ENCODE measurements around the gene HMCN2.

Gene HMCN2

GRCh38 chr9:130305381-130305780, 39.8 kb downstream of the HMCN2 start:
- in situ Hi-C loops (cut with MboI; ENCODE audit: low sequenced_read_pairs): no loop called here

- in situ Hi-C loops (cut with MboI; ENCODE audit: low sequenced_read_pairs): no loop called here
These were observed 41.5 kb downstream of the HMCN2 start for GRCh38 chr9:130306823-130307666.

- in situ Hi-C loops (cut with MboI; ENCODE audit: low sequenced_read_pairs): no loop called here
These were observed 42.0 kb downstream of the HMCN2 start for GRCh38 chr9:130307667-130307943.

- in situ Hi-C loops (cut with MboI; ENCODE audit: low sequenced_read_pairs): no loop called here
These were observed 42.6 kb downstream of the HMCN2 start for GRCh38 chr9:130308081-130308571.

DNA sequence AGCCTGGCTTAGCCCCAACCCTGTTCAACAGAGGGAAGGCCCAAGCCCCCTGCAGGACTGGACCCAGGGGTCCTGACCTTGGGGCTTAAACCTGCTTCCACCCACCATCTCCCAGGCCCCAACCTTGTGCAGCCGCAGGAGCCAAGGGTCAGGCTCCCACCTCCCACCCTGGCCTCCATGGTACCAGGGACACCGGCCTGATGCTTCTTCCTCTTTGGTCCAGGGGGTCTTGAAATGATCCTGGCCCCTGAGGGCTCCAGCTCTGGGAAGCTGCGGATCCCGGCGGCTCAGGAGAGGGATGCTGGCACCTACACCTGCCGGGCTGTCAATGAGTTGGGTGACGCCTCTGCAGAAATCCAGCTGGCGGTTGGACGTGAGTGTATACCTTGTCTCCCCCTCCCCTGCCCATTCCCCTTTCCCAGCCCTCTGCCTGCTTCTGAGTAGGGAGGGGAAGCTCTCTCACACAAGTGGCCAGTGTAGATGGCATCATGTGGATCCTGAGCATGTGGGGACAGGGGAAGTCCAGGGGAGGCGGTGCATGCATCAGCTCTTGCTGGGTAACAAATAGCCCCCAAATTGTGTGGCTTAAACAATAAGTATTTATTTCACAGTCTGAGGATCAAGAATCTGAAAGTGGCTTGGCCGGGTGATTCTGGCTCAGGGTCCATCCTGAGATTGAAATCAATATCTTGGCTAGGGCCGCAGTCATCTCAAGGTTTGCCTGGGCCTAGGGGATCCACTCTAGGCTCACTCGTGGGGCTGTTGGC, 44.3 kb downstream of the HMCN2 start:
- in situ Hi-C loops (cut with MboI; ENCODE audit: low sequenced_read_pairs): no loop called here

DNA sequence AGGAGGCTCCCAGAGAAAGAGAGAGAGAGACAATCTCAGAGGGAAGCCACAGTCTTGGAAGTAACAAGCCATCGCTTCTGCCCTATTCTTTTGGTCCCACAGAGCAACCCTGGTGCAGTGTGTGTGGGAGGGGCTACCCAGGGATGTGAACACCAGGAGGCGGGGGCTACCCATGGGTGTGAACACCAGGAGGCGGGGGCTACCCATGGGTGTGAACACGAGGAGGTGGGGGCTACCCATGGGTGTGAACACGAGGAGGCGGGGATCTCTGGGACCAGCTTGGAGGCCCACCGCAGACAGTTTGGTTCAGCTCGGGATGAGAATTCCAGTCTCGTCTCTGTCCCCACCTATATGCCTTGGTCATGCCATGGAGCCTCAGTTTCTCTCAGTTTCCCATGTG, 44.9 kb downstream of the HMCN2 start:
- in situ Hi-C loops (cut with MboI; ENCODE audit: low sequenced_read_pairs): no loop called here

- in situ Hi-C loops (cut with MboI; ENCODE audit: low sequenced_read_pairs): no loop called here
These were observed 45.4 kb downstream of the HMCN2 start for GRCh38 chr9:130311003-130311402.

GRCh38 chr9:130311408-130312140, 46.0 kb downstream of the HMCN2 start:
- in situ Hi-C loops (cut with MboI; ENCODE audit: low sequenced_read_pairs): no loop called here

- in situ Hi-C loops (cut with MboI; ENCODE audit: low sequenced_read_pairs): no loop called here
These were observed 47.7 kb downstream of the HMCN2 start for GRCh38 chr9:130313103-130313858.

GRCh38 chr9:130315446-130316226, 50.1 kb downstream of the HMCN2 start:
- in situ Hi-C loops (cut with MboI; ENCODE audit: low sequenced_read_pairs): no loop called here

- in situ Hi-C loops (cut with MboI; ENCODE audit: low sequenced_read_pairs): no loop called here
These were observed 50.9 kb downstream of the HMCN2 start for GRCh38 chr9:130316430-130316829.

- in situ Hi-C loops (cut with MboI; ENCODE audit: low sequenced_read_pairs): no loop called here
These were observed 53.7 kb downstream of the HMCN2 start for GRCh38 chr9:130319300-130319699.

DNA sequence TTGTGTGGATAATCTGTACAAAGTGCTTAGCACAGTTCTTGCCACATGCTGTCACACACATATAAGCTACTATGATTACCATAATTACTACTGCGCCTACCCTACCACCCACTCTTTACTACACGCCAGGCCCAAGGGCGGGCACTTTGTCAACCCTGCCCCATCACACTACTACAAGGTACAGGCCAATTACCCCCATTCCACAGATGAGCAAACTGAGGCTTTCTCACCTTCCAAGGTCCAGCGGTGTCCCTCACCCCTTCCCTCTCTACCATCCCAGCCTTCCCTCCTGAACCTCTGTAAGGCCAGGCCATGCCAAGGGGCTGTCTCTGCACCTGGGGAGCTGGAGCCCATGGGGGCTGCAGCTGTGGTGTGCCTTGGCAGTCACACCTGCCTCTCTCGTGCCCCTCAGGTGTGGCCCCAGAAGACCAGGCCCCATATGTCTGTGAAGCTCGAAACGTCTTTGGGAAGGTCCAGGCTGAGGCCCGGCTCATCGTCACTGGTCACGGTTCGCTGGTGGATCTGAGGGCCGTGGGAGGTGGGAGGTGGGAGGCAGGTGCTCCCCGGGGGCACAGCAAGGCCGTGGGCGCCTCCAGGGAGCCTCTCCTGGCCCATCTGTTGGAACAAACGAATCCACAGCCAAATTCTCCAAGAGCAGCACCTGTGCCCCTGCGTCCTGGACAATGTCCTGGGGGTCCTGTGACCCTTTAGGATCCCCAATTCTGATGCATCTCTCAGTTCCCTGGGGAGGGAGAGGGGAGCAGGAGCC, 54.6 kb downstream of the HMCN2 start:
- in situ Hi-C loops (cut with MboI; ENCODE audit: low sequenced_read_pairs): no loop called here

GRCh38 chr9:130320723-130321481, 55.3 kb downstream of the HMCN2 start:
- in situ Hi-C loops (cut with MboI; ENCODE audit: low sequenced_read_pairs): no loop called here

DNA sequence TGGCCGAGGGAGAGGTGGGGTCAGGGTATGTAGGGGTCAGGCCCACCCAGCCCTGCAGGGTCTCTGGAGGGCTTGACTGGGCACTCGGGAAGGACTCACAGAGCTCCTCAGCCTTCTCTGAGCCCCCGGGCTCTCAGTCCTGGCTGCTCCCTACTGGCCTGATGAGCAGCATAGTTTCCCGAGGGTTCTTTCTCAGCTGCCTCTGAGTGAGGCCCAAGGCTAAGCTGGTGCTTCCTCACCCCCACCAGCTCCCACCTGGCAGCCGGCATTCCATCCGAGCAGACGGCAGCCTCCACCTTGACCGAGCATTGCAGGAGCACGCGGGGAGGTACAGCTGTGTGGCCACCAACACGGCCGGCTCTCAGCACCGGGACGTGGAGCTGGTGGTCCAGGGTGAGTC, 56.0 kb downstream of the HMCN2 start:
- in situ Hi-C loops (cut with MboI; ENCODE audit: low sequenced_read_pairs): no loop called here

GRCh38 chr9:130323051-130323745, 57.6 kb downstream of the HMCN2 start:
- in situ Hi-C loops (cut with MboI; ENCODE audit: low sequenced_read_pairs): no loop called here

DNA sequence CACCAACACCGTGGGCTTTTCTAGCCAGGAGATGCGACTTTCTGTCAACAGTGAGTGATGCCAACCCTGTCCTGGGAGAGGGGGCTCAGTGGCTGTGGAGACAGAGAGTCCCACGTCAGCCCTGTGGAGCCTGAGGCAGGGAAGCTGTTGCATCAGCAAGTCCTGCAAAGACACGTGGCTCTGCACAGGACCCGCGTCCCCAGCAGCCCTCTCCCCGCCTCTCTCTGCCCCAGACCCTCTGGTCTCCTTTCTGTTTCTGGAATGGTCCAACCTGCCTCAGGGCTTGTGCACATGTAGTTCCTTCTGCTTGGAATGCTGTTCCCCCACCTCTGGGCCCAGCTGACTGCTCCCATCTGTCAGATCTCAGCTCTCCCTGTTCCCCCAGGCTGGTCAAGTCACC, 60.4 kb downstream of the HMCN2 start:
- in situ Hi-C loops (cut with MboI; ENCODE audit: low sequenced_read_pairs): no loop called here
